HL-60/S4 treated with retinoic acid at 250 ng/mL for 4 days and 3 days (cell line): ENCODE data around the gene AHRR.
"Not testable (repeated sequence)": the region's sequence is repeated elsewhere in the genome, so short reads cannot be mapped to it uniquely, and the experiment has no call there.

Experiments
- in situ Hi-C: fragments of 300-500 bp; cut with MboI; formaldehyde crosslinking; loops from 2 replicates; pipeline ENCODE4 v1.7.0; 2022; ENCODE audit warnings: low sequenced_read_pairs

AHRR gene

GRCh38 chr5:321230-321725, at the start of gene AHRR:
AHRR (plus strand) TSS chr5:321714; CDS start chr5:343903, 22,189 bp downstream.
- in situ Hi-C loops = no loop called here

DNA sequence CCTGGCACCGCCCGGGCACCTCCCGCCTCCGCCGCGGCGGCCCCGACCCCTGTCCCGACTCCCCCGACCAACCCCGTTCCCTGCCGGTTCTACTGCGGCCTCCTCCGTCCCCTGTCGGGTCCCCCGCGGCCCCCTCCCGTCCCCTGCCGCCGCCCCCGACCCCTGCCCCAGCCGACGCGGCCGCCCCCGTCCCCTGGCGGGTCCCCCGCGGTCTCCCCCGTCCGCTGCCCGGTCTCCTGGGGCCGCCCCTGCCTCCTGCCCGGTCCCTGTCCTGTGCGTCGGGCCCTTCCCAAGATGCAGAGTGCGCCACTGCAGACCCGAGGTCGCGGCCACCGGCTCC, 49.7 kb upstream of the AHRR start:
- in situ Hi-C loops = not testable (repeated sequence)

DNA sequence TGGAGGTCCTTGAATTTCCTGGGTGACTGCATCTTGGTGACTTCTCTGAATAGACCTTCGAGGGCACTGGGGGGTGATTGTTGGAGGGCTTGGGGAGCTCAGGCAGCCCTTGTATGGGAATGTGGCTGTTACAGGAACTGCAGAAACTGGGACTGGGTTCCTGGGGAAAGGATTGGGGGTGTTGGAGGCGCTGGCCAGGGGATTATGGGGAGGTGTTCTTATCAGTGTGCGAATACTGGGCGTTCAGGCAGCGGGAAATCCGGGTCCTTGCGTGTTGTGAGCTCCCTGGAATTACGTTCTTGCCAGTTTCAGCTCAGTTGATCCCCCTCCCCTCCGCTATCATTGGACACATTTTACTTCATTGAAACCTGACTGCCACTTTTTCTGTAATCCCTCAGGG, 48.4 kb upstream of the AHRR start:
- in situ Hi-C loops = not testable (repeated sequence)

DNA sequence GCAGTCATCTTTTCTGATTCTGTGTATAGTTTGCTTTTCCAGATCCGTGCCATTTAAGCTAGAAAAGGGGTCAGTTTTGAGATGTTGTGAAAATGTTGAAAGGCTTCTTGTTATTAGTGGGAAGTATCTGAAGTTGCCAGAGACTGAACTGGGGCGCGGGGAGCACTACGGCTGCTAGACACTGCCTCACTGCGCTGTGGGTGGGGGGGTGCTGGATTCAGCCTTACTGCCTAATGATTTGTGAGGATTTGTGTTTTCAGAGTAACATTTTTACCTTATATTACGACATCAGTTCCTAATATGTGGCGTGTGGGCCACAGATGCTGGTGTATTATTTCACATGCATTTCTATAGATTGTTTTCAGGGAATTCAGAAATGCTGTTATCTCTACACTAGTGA, 48.0 kb upstream of the AHRR start:
- in situ Hi-C loops = not testable (repeated sequence)

GRCh38 chr5:274346-274745, 47.2 kb upstream of the AHRR start:
- in situ Hi-C loops = not testable (repeated sequence)

DNA sequence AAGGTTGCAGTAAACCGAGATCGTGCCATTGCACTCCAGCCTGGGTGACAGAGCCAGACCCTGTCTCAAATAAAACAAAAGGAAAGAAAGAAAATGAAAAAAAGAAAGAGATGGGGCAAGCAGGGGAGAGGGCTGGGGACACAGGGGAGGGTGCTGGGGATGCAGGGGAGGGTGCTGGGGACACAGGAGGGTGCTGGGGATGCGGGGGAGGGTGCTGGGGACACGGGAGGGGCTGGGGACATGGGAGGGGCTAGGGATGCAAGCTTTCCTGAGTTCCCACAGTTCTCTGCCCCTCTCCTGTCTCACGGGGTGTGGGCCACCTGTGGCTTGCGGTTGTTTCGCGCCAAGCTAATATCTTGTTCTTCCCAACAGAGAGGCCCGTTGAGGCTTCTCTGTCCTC, 42.9 kb upstream of the AHRR start:
- in situ Hi-C loops = no loop called here

GRCh38 chr5:279051-279665, 42.4 kb upstream of the AHRR start:
- in situ Hi-C loops = not testable (repeated sequence)

- in situ Hi-C loops = no loop called here
Measured at GRCh38 chr5:285991-286557, 35.4 kb upstream of the AHRR start.

- in situ Hi-C loops = not testable (repeated sequence)
Measured at GRCh38 chr5:290200-290599, 31.3 kb upstream of the AHRR start.

DNA sequence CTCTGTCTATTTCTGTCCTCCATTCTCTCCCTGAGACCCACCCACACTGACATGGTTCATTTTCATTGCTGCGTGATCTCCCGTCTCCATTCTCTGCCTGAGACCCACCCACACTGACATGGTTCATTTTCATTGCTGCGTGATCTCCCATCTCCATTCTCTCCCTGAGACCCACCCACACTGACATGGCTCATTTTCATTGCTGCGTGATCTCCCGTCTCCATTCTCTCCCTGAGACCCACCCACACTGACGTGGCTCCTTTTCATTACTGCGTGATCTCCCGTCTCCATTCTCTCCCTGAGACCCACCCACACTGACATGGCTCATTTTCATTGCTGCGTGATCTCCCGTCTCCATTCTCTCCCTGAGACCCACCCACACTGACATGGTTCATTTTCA, 30.2 kb upstream of the AHRR start:
- in situ Hi-C loops = not testable (repeated sequence)

DNA sequence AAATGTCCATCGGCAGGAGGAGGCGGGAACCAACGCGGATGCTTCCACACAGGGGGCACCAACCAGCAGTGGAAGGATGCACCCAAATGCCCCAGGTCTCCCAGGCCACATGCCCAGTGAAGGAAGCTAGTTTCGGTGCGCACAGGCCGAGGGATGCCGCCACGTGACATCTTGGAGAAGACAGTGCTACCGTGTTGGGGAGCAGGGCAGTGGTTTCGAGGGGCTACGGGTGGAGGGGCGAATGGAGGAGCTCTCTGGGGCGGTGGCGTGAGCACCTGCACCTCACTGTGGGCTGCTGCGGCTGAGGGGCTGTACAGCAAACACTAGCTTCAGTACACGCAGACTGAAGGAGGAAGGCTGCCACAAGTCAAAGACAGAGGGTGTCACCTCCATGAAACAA, 26.7 kb upstream of the AHRR start:
- in situ Hi-C loops = not testable (repeated sequence)

DNA sequence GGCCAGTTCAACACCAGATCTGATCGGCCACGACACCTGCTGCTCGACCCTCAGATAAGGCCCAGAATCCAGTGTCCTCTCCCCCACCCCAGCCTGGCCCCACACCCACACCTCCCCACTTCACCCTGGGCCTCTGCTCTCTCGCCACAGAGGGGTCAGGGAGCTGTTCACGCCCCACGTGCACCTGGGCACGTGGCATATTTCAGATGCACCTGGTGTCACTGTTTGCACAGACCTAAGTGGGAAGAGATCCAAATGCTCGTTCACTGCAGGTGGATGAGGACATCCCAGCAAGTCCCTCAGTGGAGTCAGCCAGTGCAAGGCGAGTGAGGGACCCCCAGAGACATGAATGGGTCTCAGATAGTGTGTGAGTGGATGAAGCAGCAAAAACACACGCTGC, 25.3 kb upstream of the AHRR start:
- in situ Hi-C loops = not testable (repeated sequence)

GRCh38 chr5:296954-297353, 24.6 kb upstream of the AHRR start:
- in situ Hi-C loops = not testable (repeated sequence)

DNA sequence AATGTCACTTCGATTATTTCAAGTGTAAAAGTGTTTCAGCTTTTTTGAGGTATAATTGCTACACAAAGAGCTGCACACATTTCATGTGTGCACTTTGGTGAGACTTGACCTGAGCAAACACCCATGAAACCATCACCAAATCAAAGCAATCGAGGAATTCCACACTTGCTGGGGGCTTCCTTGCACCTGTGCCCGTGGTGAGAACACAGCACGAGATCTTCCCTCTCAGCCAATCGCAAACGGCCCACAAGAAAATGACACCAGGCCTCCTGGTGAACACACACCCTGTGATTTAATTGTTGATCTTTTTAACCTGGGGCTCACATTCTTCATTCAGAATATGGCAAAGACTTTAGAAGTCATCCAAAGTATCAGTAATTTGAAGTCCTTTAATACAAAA, 24.1 kb upstream of the AHRR start:
- in situ Hi-C loops = not testable (repeated sequence)

DNA sequence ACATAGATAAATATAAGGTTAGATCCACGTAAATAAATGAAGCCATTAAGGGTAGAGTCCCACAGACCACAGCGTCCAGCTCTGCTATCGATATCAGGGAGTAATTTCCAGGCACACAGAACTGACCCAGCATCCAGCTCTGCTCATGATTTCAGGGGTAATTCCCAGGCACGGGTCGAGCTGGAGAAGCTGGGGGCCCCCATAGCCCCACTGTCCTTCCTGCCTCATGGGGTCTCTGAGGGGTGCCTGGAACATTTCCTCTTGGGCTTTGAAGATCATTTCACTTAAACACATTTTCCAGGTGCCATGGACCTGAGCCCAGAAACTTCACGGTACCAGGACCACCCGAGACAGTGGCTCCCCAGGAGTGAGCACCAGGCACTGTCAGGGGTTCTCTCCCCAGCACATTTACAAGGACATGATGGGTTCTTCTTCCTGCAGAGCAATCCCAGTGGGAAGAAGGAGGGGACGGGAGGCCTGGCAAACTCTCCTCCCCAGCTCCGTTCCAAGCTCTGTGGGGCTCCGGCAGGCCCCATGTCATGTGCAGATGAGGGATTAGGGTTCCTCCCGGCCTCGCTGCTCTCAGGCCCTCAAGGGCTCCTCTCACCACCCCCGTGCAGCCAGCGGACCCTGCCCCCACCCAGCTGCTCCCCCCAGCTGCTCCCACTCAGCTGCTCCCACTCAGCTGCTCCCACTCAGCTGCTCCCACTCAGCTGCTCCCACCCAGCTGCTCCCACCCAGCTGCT, 23.4 kb upstream of the AHRR start:
- in situ Hi-C loops = not testable (repeated sequence)

DNA sequence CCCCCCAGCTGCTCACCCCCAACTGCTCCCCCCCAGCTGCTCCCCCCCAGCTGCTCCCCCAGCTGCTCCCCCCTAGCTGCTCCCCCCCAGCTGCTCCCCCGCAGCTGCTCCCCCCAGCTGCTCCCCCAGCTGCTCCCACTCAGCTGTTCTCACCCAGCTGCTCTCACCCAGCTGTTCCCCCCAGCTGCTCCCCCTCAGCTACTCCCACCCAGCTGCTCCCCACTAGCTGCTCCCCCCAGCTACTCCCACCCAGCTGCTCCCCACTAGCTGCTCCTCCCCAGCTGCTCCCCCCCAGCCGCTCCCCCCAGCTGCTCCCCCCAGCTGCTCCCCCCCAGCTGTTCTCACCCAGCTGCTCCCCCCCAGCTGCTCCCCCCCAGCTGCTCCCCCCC, 22.8 kb upstream of the AHRR start:
- in situ Hi-C loops = no loop called here

GRCh38 chr5:299921-300320, 21.6 kb upstream of the AHRR start:
- in situ Hi-C loops = not testable (repeated sequence)

DNA sequence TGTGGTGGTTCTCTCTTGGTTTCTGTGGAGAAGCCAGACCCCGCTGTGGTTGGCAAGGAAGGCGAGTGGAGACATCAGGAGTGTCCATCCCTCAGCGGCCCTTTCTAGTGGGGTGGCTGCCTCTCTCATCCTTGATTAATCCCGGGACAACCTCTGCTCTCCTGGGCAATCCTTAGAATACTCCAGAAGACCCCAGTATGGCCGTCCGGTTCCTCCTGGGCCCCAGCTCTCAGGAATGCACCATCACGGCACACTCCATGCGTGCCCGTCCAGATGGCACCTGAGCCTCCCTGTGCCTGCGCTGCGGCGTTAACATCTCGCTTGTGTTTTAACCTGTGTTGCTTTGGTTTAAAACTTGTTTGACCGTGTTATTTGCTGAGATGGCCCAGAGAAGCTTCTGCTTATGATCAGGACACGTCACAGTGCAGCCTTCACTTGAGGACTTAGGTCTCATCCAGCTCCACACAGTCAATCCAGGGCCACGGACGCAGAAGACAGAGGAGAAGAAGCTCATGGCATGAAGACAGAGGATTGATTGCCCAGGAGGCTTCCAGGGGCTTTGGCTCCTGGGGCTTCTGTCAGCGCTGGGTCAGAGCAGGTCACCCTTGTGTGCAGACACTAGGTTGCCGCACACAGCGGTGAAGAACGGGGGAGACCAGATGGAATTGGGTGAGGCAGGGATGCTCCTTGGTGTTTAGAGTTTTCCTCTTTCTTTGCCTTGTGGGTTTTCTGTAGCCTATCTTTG, 20.7 kb upstream of the AHRR start:
- in situ Hi-C loops = not testable (repeated sequence)

DNA sequence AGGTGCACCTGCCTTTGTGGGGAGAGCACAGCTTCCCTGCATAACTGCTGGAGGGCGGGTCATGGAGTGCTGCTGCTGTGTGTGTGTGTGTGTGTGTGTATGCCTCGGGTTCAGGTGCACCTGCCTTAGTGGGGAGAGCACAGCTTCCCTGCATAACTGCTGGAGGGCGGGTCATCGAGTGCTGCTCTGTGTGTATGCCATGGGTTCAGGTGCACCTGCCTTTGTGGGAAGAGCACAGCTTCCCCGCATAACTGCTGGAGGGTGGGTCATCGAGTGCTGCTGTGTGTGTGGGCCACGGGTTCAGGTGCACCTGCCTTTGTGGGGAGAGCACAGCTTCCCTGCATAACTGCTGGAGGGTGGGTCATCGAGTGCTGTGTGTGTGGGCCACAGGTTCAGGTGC, 19.1 kb upstream of the AHRR start:
- in situ Hi-C loops = not testable (repeated sequence)

DNA sequence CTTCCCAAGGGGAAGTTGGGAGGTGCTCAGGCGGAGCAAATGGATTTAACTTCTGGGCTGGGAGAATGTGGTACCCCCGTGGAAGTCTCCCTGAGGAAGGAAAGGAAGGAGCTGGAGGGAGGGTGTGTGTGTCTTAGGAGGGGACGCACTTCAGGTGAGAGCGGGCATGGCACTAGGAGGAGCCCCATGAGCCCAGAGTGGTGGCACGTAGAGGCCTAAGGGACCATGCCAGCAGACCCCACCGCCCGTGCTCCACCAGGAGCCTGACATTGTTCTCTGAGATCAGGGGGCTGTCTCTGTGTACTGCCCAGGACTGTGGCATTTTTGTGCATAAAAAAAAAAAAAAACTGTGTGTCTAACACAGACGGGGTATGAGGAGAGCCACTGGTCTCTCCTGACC, 18.5 kb upstream of the AHRR start:
- in situ Hi-C loops = no loop called here

GRCh38 chr5:303741-304140, 17.8 kb upstream of the AHRR start:
- in situ Hi-C loops = not testable (repeated sequence)

- in situ Hi-C loops = no loop called here
Measured at GRCh38 chr5:305050-305449, 16.5 kb upstream of the AHRR start.
